Measurements from ENCODE around the gene TEC.

TEC gene

GRCh38 chr4:48212165-48212564 is 57.5 kb downstream of the TEC start:
- Histone ChIP-seq H3K27ac (ENCODE audit: low read depth, low read length) (no peak overlapping the region), H3K27me3 (ENCODE audit: control insufficient read depth in 1 of 2, insufficient read depth in 2 of 2, low read length in 2 of 2) (no peaks in the 10 kb centered on the region)

GRCh38 chr4:48210966-48211328 is 58.7 kb downstream of the TEC start:
- H3K27ac ChIP-seq (ENCODE audit: low read depth, low read length), result no peak overlapping the region
- no peak overlapping the region for H3K4me3 ChIP-seq (ENCODE audit: low read depth in 1 of 2, low read length in 2 of 2)
- no peaks in the 10 kb centered on the region for H3K4me1 ChIP-seq (ENCODE audit: insufficient read depth, low read length)
- H3K9me3 ChIP-seq (ENCODE audit: low read length), result no peaks in the 10 kb centered on the region
- H3K27me3 ChIP-seq (ENCODE audit: control insufficient read depth in 1 of 2, insufficient read depth in 2 of 2, low read length in 2 of 2), result no peaks in the 10 kb centered on the region
- H3K9ac ChIP-seq (ENCODE audit: low read length), result no peak overlapping the region
- no peaks in the 10 kb centered on the region for H3K36me3 ChIP-seq (ENCODE audit: insufficient read depth, low read length)

More at GRCh38 chr4:48212165-48212564, 57.5 kb downstream of the TEC start:
- no peaks in the 10 kb centered on the region for H3K9me3 ChIP-seq (ENCODE audit: low read length)
- H3K9ac ChIP-seq (ENCODE audit: low read length), result no peak overlapping the region
- H3K4me1 ChIP-seq (ENCODE audit: insufficient read depth, low read length), result no peaks in the 10 kb centered on the region
- H3K36me3 ChIP-seq (ENCODE audit: insufficient read depth, low read length), result no peaks in the 10 kb centered on the region
- H3K4me3 ChIP-seq (ENCODE audit: low read depth in 1 of 2, low read length in 2 of 2), result no peak overlapping the region

- H3K4me1 ChIP-seq (ENCODE audit: insufficient read depth, low read length), result no peaks in the 10 kb centered on the region
- H3K9me3 ChIP-seq (ENCODE audit: low read length), result no peaks in the 10 kb centered on the region
- H3K4me3 ChIP-seq (ENCODE audit: low read depth in 1 of 2, low read length in 2 of 2), result no peak overlapping the region
- no peaks in the 10 kb centered on the region for H3K36me3 ChIP-seq (ENCODE audit: insufficient read depth, low read length)
- no peaks in the 10 kb centered on the region for H3K27me3 ChIP-seq (ENCODE audit: control insufficient read depth in 1 of 2, insufficient read depth in 2 of 2, low read length in 2 of 2)
- H3K9ac ChIP-seq (ENCODE audit: low read length), result no peak overlapping the region
- H3K27ac ChIP-seq (ENCODE audit: low read depth, low read length), result no peak overlapping the region
These were observed 64.0 kb downstream of the TEC start for GRCh38 chr4:48205626-48206025.

- Histone ChIP-seq H3K9me3 (ENCODE audit: low read length) (no peaks in the 10 kb centered on the region), H3K4me3 (ENCODE audit: low read depth in 1 of 2, low read length in 2 of 2) (no peak overlapping the region)
These were observed 64.5 kb downstream of the TEC start for GRCh38 chr4:48205107-48205506.

GRCh38 chr4:48203819-48204218 is 65.8 kb downstream of the TEC start:
- no peak overlapping the region for H3K9ac ChIP-seq (ENCODE audit: low read length)
- H3K9me3 ChIP-seq (ENCODE audit: low read length), result no peaks in the 10 kb centered on the region
- no peak overlapping the region for H3K4me3 ChIP-seq (ENCODE audit: low read depth in 1 of 2, low read length in 2 of 2)
- no peaks in the 10 kb centered on the region for H3K27me3 ChIP-seq (ENCODE audit: control insufficient read depth in 1 of 2, insufficient read depth in 2 of 2, low read length in 2 of 2)
- H3K27ac ChIP-seq (ENCODE audit: low read depth, low read length), result no peak overlapping the region
- no peaks in the 10 kb centered on the region for H3K4me1 ChIP-seq (ENCODE audit: insufficient read depth, low read length)
- no peaks in the 10 kb centered on the region for H3K36me3 ChIP-seq (ENCODE audit: insufficient read depth, low read length)

More at GRCh38 chr4:48205107-48205506, 64.5 kb downstream of the TEC start:
- H3K27me3 ChIP-seq (ENCODE audit: control insufficient read depth in 1 of 2, insufficient read depth in 2 of 2, low read length in 2 of 2), result no peaks in the 10 kb centered on the region
- no peak overlapping the region for H3K9ac ChIP-seq (ENCODE audit: low read length)
- H3K36me3 ChIP-seq (ENCODE audit: insufficient read depth, low read length), result no peaks in the 10 kb centered on the region
- no peaks in the 10 kb centered on the region for H3K4me1 ChIP-seq (ENCODE audit: insufficient read depth, low read length)
- no peak overlapping the region for H3K27ac ChIP-seq (ENCODE audit: low read depth, low read length)

GRCh38 chr4:48197643-48198237 is 71.9 kb downstream of the TEC start:
- Histone ChIP-seq H3K4me1 (ENCODE audit: insufficient read depth, low read length) (no peaks in the 10 kb centered on the region), H3K27ac (ENCODE audit: low read depth, low read length) (no peak overlapping the region), H3K27me3 (ENCODE audit: control insufficient read depth in 1 of 2, insufficient read depth in 2 of 2, low read length in 2 of 2) (no peaks in the 10 kb centered on the region), H3K9me3 (ENCODE audit: low read length) (no peaks in the 10 kb centered on the region), H3K9ac (ENCODE audit: low read length) (no peak overlapping the region), H3K36me3 (ENCODE audit: insufficient read depth, low read length) (no peaks in the 10 kb centered on the region), H3K4me3 (ENCODE audit: low read depth in 1 of 2, low read length in 2 of 2) (no peak overlapping the region)

GRCh38 chr4:48196758-48197504 is 72.7 kb downstream of the TEC start:
- no peaks in the 10 kb centered on the region for H3K4me1 ChIP-seq (ENCODE audit: insufficient read depth, low read length)
- no peak overlapping the region for H3K4me3 ChIP-seq (ENCODE audit: low read depth in 1 of 2, low read length in 2 of 2)
- H3K9ac ChIP-seq (ENCODE audit: low read length), result no peak overlapping the region
- H3K36me3 ChIP-seq (ENCODE audit: insufficient read depth, low read length), result no peaks in the 10 kb centered on the region
- no peak overlapping the region for H3K27ac ChIP-seq (ENCODE audit: low read depth, low read length)
- H3K27me3 ChIP-seq (ENCODE audit: control insufficient read depth in 1 of 2, insufficient read depth in 2 of 2, low read length in 2 of 2), result no peaks in the 10 kb centered on the region
- H3K9me3 ChIP-seq (ENCODE audit: low read length), result no peaks in the 10 kb centered on the region

- Histone ChIP-seq H3K27me3 (ENCODE audit: control insufficient read depth in 1 of 2, insufficient read depth in 2 of 2, low read length in 2 of 2) (no peaks in the 10 kb centered on the region), H3K4me1 (ENCODE audit: insufficient read depth, low read length) (no peaks in the 10 kb centered on the region), H3K36me3 (ENCODE audit: insufficient read depth, low read length) (no peaks in the 10 kb centered on the region), H3K27ac (ENCODE audit: low read depth, low read length) (no peak overlapping the region), H3K9ac (ENCODE audit: low read length) (no peak overlapping the region), H3K9me3 (ENCODE audit: low read length) (no peaks in the 10 kb centered on the region), H3K4me3 (ENCODE audit: low read depth in 1 of 2, low read length in 2 of 2) (no peak overlapping the region)
These were observed 73.8 kb downstream of the TEC start for GRCh38 chr4:48195853-48196252.

GRCh38 chr4:48195374-48195773 is 74.3 kb downstream of the TEC start:
- no peaks in the 10 kb centered on the region for H3K4me1 ChIP-seq (ENCODE audit: insufficient read depth, low read length)
- H3K27ac ChIP-seq (ENCODE audit: low read depth, low read length), result no peak overlapping the region
- H3K9ac ChIP-seq (ENCODE audit: low read length), result no peak overlapping the region
- no peak overlapping the region for H3K4me3 ChIP-seq (ENCODE audit: low read depth in 1 of 2, low read length in 2 of 2)
- no peaks in the 10 kb centered on the region for H3K27me3 ChIP-seq (ENCODE audit: control insufficient read depth in 1 of 2, insufficient read depth in 2 of 2, low read length in 2 of 2)
- H3K9me3 ChIP-seq (ENCODE audit: low read length), result no peaks in the 10 kb centered on the region
- H3K36me3 ChIP-seq (ENCODE audit: insufficient read depth, low read length), result no peaks in the 10 kb centered on the region

- H3K4me3 ChIP-seq (ENCODE audit: low read depth in 1 of 2, low read length in 2 of 2), result no peak overlapping the region
- H3K27me3 ChIP-seq (ENCODE audit: control insufficient read depth in 1 of 2, insufficient read depth in 2 of 2, low read length in 2 of 2), result no peaks in the 10 kb centered on the region
- H3K9ac ChIP-seq (ENCODE audit: low read length), result no peak overlapping the region
- no peaks in the 10 kb centered on the region for H3K4me1 ChIP-seq (ENCODE audit: insufficient read depth, low read length)
- no peak overlapping the region for H3K27ac ChIP-seq (ENCODE audit: low read depth, low read length)
- H3K36me3 ChIP-seq (ENCODE audit: insufficient read depth, low read length), result no peaks in the 10 kb centered on the region
- H3K9me3 ChIP-seq (ENCODE audit: low read length), result no peaks in the 10 kb centered on the region
These were observed 74.7 kb downstream of the TEC start for GRCh38 chr4:48194971-48195370.

- no peaks in the 10 kb centered on the region for H3K27me3 ChIP-seq (ENCODE audit: control insufficient read depth in 1 of 2, insufficient read depth in 2 of 2, low read length in 2 of 2)
- H3K9me3 ChIP-seq (ENCODE audit: low read length), result no peaks in the 10 kb centered on the region
- H3K36me3 ChIP-seq (ENCODE audit: insufficient read depth, low read length), result no peaks in the 10 kb centered on the region
- H3K4me1 ChIP-seq (ENCODE audit: insufficient read depth, low read length), result no peaks in the 10 kb centered on the region
- H3K4me3 ChIP-seq (ENCODE audit: low read depth in 1 of 2, low read length in 2 of 2), result no peak overlapping the region
- H3K9ac ChIP-seq (ENCODE audit: low read length), result no peak overlapping the region
- H3K27ac ChIP-seq (ENCODE audit: low read depth, low read length), result no peak overlapping the region
These were observed 75.6 kb downstream of the TEC start for GRCh38 chr4:48193921-48194468.
